Measurements from ENCODE around the gene GPR15LG.

Gene GPR15LG

GRCh38 chr10:84184517-84184916 is 10.9 kb downstream of the GPR15LG start:
- no peak for FAIRE-seq
- no peak for TF ChIP-seq TAF1 (IDR thresholded peaks at IDR 0.05; ENCODE audit: borderline replicate concordance, low read depth, low read length)
- no peak for TF ChIP-seq POLR2AphosphoS5 (IDR thresholded peaks at IDR 0.05; ENCODE audit: low read depth, low read length)
- TF ChIP-seq POLR2A (IDR thresholded peaks at IDR 0.05; ENCODE audit: low read depth, low read length): no peak
- DNase-seq (ENCODE audit: insufficient read length): no peak

GRCh38 chr10:84185526-84186175 is 12.1 kb downstream of the GPR15LG start:
- no peak for TF ChIP-seq POLR2AphosphoS5 (IDR thresholded peaks at IDR 0.05; ENCODE audit: low read depth, low read length)
- TF ChIP-seq TAF1 (IDR thresholded peaks at IDR 0.05; ENCODE audit: borderline replicate concordance, low read depth, low read length): no peak
- no peak for TF ChIP-seq POLR2A (IDR thresholded peaks at IDR 0.05; ENCODE audit: low read depth, low read length)
- DNase-seq (ENCODE audit: insufficient read length) (no peak), FAIRE-seq (no peak)

DNA sequence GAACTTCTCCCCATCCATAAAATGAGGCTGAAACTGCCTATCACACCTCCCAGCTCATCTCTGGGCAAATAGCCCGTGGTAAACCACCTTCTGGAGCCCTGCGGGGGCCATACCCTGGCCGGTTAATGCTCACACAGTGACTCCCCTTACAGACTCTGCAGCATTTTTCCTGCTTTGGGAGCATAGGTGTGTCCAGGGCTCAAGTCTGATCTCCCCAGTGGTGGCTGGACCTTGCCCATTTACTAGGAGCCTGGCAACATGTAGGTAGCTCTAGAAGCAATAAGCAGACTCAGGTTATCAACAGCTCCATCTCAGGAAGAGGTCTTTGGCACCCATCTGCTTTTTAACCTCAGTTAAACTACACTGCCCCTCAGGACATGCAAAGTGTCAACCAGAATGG is 15.2 kb downstream of the GPR15LG start:
- no peak for TF ChIP-seq POLR2A (IDR thresholded peaks at IDR 0.05; ENCODE audit: low read depth, low read length)
- no peak for TF ChIP-seq POLR2AphosphoS5 (IDR thresholded peaks at IDR 0.05; ENCODE audit: low read depth, low read length)
- TF ChIP-seq TAF1 (IDR thresholded peaks at IDR 0.05; ENCODE audit: borderline replicate concordance, low read depth, low read length): no peak
- no peak for DNase-seq (ENCODE audit: insufficient read length)
- no peak for FAIRE-seq

GRCh38 chr10:84190621-84191020 is 17.0 kb downstream of the GPR15LG start:
- DNase-seq (ENCODE audit: insufficient read length): no peak
- no peak for TF ChIP-seq TAF1 (IDR thresholded peaks at IDR 0.05; ENCODE audit: borderline replicate concordance, low read depth, low read length)
- no peak for TF ChIP-seq POLR2A (IDR thresholded peaks at IDR 0.05; ENCODE audit: low read depth, low read length)
- TF ChIP-seq POLR2AphosphoS5 (IDR thresholded peaks at IDR 0.05; ENCODE audit: low read depth, low read length): no peak
- no peak for FAIRE-seq

GRCh38 chr10:84191106-84191505 is 17.5 kb downstream of the GPR15LG start:
- DNase-seq (ENCODE audit: insufficient read length) (no peak), FAIRE-seq (no peak)
- TF ChIP-seq TAF1 (IDR thresholded peaks at IDR 0.05; ENCODE audit: borderline replicate concordance, low read depth, low read length) (no peak), POLR2AphosphoS5 (IDR thresholded peaks at IDR 0.05; ENCODE audit: low read depth, low read length) (no peak), POLR2A (IDR thresholded peaks at IDR 0.05; ENCODE audit: low read depth, low read length) (no peak)

DNA sequence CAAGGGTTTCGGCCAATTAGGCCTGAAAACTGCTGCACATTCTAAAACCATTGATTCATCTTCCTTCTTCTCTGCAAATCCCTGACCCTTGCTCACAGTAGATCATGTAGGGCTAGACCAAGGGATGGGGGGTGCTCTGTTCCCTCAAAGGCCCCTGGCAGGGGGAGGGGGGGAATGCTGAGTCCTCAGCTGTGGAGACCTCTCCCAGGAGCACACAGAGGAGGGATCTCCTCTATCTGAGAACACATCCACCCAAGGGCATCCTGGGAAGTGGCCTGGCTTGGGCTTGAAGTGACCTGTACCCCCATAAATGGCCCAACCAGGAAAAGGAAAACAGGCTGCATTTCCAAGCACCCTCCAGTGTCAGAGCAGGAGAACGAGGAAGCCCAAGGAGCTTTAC is 19.7 kb downstream of the GPR15LG start:
- FAIRE-seq (no peak), DNase-seq (ENCODE audit: insufficient read length) (no peak)
- TF ChIP-seq TAF1 (IDR thresholded peaks at IDR 0.05; ENCODE audit: borderline replicate concordance, low read depth, low read length) (no peak), POLR2A (IDR thresholded peaks at IDR 0.05; ENCODE audit: low read depth, low read length) (no peak), POLR2AphosphoS5 (IDR thresholded peaks at IDR 0.05; ENCODE audit: low read depth, low read length) (no peak)

DNA sequence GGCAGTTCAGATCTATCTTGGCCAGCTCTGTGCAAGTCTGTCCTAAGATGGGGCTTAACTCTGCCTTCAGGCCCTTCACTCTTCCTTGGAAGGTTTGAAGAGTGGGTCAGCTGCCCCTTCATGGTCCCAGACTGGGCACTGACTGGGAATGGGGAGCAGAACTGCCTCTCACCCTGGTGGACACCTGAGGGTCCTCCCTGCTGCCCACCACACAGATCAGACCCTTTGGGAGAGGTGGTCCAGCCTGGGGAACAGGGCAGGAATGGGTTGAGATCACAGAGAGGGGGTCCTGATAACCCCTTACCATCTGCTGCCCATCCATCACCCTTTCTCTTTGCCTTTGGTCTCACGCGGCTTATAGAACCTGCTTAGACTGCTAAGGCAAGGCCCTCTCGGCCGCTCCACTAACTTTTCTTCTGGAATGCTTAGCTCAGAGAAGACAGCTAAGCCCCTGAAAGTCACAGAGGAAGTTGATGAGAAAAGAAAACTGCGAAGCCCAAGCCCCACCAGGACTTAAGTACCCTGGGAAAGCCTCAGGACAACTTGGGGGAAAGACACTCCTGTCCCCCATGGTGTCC is 20.3 kb downstream of the GPR15LG start:
- TF ChIP-seq POLR2A (IDR thresholded peaks at IDR 0.05; ENCODE audit: low read depth, low read length) (no peak), TAF1 (IDR thresholded peaks at IDR 0.05; ENCODE audit: borderline replicate concordance, low read depth, low read length) (no peak), POLR2AphosphoS5 (IDR thresholded peaks at IDR 0.05; ENCODE audit: low read depth, low read length) (no peak)
- DNase-seq (ENCODE audit: insufficient read length) (no peak), FAIRE-seq (peak; percentile 48)

GRCh38 chr10:84194424-84195043 is 20.9 kb downstream of the GPR15LG start, which contains the start of gene CDHR1:
Gene CDHR1 (plus strand): TSS chr10:84194537. CDS start chr10:84194761, 224 bp downstream.
- no peak for TF ChIP-seq TAF1 (IDR thresholded peaks at IDR 0.05; ENCODE audit: borderline replicate concordance, low read depth, low read length)
- TF ChIP-seq POLR2A (IDR thresholded peaks at IDR 0.05; ENCODE audit: low read depth, low read length): no peak
- no peak for TF ChIP-seq POLR2AphosphoS5 (IDR thresholded peaks at IDR 0.05; ENCODE audit: low read depth, low read length)
- DNase-seq (ENCODE audit: insufficient read length): peak; percentile 61
- peak; percentile 30 for FAIRE-seq

- DNase-seq (ENCODE audit: insufficient read length) (no peak), FAIRE-seq (no peak)
- TF ChIP-seq POLR2AphosphoS5 (IDR thresholded peaks at IDR 0.05; ENCODE audit: low read depth, low read length) (no peak), POLR2A (IDR thresholded peaks at IDR 0.05; ENCODE audit: low read depth, low read length) (no peak), TAF1 (IDR thresholded peaks at IDR 0.05; ENCODE audit: borderline replicate concordance, low read depth, low read length) (no peak)
Measured at GRCh38 chr10:84195044-84195830, 21.6 kb downstream of the GPR15LG start.

GRCh38 chr10:84196083-84196482 is 22.5 kb downstream of the GPR15LG start:
- TF ChIP-seq POLR2AphosphoS5 (IDR thresholded peaks at IDR 0.05; ENCODE audit: low read depth, low read length): no peak
- no peak for TF ChIP-seq POLR2A (IDR thresholded peaks at IDR 0.05; ENCODE audit: low read depth, low read length)
- no peak for TF ChIP-seq TAF1 (IDR thresholded peaks at IDR 0.05; ENCODE audit: borderline replicate concordance, low read depth, low read length)
- FAIRE-seq (no peak), DNase-seq (ENCODE audit: insufficient read length) (no peak)

- TF ChIP-seq TAF1 (IDR thresholded peaks at IDR 0.05; ENCODE audit: borderline replicate concordance, low read depth, low read length): no peak
- TF ChIP-seq POLR2A (IDR thresholded peaks at IDR 0.05; ENCODE audit: low read depth, low read length): no peak
- no peak for TF ChIP-seq POLR2AphosphoS5 (IDR thresholded peaks at IDR 0.05; ENCODE audit: low read depth, low read length)
- no peak for DNase-seq (ENCODE audit: insufficient read length)
- FAIRE-seq: no peak
Measured at GRCh38 chr10:84196941-84197340, 23.3 kb downstream of the GPR15LG start.

Data from GM12892 (cell line).